NCI-H2081 (cell line): Measurements from ENCODE around the gene IFI35.
"Not testable (repeated sequence)": the region's sequence is repeated elsewhere in the genome, so short reads cannot be mapped to it uniquely, and the experiment has no call there.

Source experiments
- DNase-seq, 2 experiments: peaks; one replicate each; lab custom pipeline; 2025; lab: John Stamatoyannopoulos, UW

Gene IFI35

GRCh38 chr17:43024407-43025289 lies 18.1 kb downstream of the IFI35 start, which contains the start of gene RND2:
TSS of gene RND2 (plus strand) at chr17:43025231. CDS start at chr17:43025348, 117 bp downstream.
- DNase-seq = peak; percentile 95 to 96

- no peak for DNase-seq
Observed at GRCh38 chr17:43025290-43025657, 18.7 kb downstream of the IFI35 start.

DNA sequence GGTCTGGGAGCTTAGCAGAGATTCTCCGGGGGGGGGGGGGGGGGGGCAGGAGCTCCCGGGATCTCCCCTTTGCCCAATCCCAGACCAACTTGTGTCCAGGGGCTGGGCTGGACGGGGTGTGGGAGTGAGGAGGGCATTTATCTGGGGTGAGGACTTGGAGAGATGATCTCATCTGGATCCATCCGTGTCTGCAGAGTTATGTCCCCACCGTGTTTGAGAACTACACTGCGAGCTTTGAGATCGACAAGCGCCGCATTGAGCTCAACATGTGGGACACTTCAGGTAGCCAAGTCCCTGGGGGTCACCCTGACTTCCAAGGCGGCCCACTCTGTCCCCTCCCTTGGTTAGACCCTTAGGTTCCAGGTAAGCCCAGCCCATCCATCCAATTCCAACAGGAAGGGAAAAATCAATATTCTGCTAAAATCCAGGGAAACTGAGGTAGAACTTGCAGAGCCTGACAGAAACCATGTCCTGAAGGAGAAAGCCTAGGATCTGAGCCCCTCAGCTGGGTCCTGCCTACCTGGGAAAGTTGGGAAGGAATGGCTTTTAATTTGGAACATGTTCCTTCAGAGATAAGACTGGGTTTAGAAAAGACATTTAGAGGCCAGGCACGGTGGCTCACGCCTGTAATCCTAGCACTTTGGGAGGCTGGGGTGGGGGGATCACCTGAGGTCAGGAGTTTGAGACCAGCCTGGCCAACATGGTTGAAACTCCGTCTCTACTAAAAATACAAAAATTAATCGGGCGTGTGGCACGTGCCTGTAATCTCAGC lies 19.4 kb downstream of the IFI35 start:
- DNase-seq = no peak

DNA sequence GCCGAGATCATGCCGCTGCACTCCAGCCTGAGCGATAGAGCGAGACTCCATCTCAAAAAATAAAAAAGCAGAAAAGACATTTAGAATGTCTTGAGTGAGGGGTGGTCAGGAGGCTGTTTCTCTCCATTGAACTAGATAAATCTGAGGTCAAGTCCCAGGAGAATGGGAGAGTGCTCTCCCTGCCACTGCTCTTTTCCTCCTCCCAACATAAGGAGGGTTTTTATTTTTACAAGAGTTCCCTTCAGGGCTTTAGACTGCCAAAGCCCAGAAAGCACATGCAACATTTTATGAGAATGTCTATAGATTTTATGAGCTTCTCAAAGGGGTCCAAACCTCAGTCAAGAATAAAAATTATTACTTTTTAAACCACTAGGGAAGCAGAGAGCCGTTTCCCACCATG lies 20.0 kb downstream of the IFI35 start:
- DNase-seq = no peak

DNA sequence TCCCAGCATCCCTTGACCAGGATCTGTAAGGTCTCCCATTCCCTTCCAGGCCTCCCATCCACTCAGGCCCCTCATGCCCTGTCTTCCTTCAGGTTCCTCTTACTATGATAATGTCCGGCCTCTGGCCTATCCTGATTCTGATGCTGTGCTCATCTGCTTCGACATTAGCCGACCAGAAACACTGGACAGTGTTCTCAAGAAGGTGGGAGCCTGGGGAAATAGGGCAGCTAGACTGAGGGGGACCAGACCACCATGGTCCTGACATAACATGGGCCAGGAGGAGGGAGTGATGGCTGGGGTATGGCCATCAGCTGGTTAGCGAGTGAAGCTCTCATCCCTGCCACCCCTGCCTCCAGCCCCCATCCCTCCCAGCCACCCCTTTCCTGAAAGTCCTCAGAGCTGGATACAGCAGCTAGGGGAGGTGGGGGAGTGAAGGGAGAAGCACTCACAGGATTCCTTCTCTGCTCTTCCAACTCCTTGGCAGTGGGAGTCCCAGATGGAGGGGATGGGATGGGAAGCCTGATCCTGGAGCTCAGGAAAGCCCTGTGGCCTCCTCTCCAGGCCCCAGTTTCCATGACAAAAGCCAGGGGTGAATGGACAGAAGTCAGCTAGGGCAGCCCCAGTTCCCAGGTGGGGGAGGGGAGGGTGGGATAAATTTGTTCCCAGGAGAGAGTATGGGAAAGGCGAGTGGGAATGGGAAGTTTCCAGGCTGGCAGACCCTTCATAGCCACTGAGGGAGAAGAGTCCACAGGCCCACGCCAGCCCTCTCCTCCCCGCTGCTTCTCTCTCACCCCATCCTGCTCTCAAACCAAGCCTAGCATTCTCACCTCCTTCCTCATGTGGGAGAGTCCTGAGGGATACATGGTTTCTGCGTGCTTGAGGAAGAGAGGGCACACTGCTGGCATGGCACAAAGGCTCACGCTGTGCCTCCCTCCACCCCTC lies 20.8 kb downstream of the IFI35 start:
- no peak for DNase-seq

- no peak for DNase-seq
Observed at GRCh38 chr17:43028221-43028861, 21.8 kb downstream of the IFI35 start.

DNA sequence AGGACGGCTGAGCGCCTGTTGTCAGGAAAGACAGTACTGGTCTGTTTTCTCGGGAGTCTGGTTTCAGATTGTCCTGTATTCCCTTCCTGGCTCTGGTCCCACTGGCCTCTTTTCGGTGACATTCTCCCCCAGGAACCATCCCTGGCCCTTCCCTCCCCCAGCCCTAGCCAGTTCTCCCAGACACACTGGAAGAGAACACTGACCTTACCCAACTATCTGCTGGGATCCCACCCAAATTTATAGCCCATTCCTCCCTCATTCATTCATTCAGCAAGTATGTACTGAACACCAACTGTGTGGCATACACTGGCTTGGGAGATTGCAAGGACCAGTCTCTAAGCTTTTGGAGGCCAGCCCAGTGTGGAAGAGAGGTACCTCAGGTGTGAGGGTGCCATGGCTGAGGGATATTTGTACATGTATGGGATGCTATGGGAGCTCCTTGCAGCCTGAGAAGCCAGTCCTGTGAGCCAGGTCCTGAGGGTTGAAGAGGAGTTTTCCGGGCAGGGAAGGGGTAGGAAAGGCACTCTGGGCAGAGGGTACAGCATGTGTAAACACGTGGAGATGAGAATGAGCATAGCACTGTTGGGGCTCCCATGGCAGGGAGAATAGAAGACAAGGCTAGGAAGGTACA lies 23.7 kb downstream of the IFI35 start:
- DNase-seq = no peak

DNA sequence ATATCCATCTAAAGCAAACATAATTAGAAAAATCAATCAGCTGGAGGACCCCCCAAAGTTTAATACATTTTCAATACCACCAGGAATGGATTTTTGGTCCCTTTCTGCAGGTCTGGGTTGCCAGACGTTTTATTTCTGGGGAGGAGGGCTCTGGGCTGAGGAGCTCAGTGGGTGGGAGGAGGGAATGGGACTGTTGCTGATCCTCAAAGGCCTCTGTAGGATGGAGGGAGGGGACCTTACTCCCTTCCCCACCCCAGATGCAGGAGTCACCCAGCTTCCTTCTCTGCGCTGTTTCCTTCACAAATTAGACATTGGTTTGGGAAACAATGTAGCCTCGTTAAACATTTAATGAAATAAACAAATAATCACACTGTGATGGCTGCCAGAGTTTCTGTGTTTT lies 25.1 kb downstream of the IFI35 start:
- no peak for DNase-seq

GRCh38 chr17:43033948-43034881 lies 27.6 kb downstream of the IFI35 start:
- DNase-seq = no peak

- DNase-seq = no peak
Observed at GRCh38 chr17:43034894-43035293, 28.3 kb downstream of the IFI35 start.

DNA sequence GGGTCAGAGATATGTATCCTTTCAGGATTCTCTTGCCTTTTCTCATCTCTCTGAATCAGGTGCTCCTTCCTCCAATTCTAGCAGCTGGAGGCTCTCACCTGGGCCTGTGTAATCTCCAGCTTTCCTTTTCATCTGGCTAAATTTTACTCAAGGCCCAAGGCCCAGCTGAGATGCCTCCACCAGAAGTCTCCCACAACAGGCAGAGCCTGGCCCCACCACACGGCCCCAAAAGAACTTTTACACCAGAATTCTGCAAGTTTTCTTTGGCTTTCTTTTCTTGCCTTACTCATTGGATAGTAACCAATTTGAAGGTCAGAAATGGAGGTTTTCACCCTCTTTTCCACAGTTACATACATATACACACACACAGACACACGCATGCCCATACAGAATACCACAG lies 33.1 kb downstream of the IFI35 start:
- DNase-seq = no peak

DNA sequence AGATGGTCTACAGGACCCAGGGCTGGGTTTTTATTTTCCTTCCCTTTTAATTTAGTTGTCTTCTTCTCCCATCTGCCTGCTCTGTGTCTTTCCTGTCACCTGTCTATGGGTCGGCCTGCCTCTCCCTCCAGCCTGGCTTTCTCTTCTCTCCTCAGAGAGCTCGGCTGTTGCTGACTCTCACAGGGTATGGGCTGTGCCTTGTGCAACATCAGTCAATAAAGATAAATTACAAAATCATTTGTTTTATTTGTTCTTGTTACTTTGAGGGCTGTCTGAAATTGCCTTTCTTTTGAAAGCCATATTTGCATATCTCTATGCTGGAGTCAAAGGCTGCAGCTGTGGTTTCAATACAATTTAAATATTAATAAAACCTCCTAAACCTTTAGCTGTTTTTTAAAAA lies 34.1 kb downstream of the IFI35 start:
- DNase-seq = peak in 1 of 2 experiments; percentile 16

DNA sequence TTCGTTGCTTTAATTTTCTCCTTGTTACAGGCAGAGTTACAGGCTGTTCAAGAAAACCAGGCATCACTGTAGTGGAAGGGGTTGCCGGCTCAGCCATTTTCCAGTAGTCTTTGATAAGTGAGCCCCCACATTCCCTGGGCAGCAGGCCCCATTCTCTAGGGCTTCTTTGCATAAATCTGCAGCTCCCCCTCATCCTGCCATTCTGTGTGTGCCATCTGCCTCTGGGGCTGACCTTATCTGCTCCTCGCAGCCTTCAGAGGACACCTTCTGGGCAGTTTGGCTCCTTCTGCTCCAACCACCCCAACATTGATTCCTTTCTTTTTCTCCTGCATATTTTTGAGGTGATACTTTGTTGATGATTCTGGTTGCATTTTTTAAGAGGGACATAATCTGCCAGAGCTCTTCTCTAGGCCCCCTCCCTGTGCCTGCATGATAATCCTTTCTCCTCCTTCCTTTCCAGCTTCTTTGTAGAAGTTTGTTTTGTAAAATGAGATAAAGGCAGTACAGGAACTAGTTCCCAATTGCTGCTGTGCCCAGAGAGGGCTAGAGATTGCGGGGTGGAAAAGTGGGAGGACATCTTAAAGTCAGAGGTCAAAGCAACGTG lies 35.5 kb downstream of the IFI35 start:
- no peak for DNase-seq

DNA sequence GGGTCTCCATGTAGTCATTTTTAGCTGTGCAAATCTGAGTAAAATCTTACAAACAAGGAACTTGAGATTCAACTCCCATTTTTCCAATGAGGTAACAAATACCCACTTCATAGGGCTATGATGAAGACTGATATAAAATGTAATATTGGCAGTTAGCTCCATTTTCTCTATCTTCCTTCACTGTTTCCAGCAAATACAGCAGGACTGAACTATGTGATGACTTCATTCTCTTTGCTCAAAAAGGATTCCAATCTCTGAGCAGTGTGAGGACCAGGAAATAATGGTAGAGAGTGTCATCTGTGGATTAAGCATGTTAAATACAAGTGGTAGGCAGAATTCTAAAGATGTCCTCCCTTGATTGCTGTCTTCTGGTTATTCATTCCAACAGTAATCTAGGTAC lies 36.7 kb downstream of the IFI35 start:
- no peak for DNase-seq

DNA sequence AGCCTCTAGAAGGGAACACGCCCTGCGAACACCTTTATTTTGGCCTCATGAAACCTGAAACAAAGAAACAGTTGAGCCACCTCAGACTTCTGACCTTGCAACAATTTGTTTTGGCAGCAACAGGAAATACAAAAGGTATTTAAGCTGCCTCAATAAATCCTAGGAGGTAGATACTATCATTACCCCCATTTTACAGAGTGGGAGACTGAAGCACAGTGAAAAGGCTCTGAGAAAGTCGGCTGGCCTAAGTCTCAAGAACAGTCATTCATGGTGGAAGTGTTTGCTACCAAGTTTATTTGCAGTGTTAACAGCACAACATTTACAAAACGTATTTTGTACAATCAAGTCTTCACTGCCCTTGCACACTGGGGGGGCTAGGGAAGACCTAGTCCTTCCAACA lies 37.4 kb downstream of the IFI35 start:
- no peak for DNase-seq

- DNase-seq = no peak
Observed at GRCh38 chr17:43051969-43052368, 45.4 kb downstream of the IFI35 start.

DNA sequence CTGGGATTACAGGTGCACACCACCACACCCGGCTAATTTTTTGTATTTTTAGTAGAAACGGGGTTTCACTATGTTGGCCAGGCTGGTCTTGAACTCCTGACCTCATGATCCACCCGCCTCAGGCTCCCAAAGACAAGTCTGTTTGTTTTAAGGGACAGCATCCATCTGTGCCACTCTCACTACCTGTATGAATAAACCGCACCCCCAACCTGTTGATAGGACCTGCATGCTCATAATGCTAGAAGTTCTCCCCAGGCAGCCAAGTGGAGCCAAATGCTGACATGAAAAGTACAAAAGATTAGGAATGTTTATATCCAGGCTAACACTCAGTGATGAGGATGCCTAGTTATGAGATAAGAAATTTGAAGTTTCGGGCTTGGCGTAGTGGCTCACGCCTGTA lies 46.4 kb downstream of the IFI35 start:
- not testable (repeated sequence) for DNase-seq

DNA sequence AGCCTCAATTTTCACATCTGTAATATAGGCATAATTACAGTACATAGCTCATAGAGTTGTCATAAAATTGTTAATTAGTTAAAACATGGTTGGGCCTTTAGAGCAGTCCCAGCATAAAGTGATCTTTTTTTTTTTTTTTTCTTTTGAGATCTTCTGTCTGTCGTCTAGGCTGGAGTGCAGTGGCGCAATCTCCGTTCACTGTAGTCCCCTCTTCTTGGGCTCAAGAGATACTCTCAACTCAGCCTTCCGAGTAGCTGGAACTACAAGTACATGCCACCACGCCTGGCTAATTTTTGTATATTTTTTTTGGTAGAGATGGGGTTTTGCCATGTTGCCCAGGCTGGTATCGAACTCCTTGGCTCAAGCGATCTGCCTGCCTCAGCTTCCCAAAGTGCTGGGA lies 49.5 kb downstream of the IFI35 start:
- no peak for DNase-seq

DNA sequence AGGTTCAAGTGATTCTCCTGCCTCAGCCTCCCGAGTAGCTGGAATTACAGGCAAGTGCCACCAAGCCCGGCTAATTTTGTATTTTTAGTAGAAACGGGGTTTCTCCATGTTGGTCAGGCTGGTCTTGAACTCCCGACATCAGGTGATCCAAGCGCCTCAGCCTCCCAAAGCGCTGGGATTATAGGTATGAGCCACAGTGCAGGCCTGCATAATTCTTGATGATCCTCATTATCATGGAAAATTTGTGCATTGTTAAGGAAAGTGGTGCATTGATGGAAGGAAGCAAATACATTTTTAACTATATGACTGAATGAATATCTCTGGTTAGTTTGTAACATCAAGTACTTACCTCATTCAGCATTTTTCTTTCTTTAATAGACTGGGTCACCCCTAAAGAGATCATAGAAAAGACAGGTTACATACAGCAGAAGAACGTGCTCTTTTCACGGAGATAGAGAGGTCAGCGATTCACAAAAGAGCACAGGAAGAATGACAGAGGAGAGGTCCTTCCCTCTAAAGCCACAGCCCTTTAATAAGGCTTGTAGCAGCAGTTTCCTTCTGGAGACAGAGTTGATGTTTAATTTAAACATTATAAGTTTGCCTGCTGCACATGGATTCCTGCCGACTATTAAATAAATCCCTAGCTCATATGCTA lies 56.5 kb downstream of the IFI35 start:
- no peak for DNase-seq
